Measurements from ENCODE around the gene ZNF845.

- TF ChIP-seq CTCF (IDR thresholded peaks at IDR 0.05 in 8 of 11, conservative IDR thresholded peaks at IDR 0.05 in 3 of 11): no peak
- no peak for TF ChIP-seq POLR2A (IDR thresholded peaks at IDR 0.05)
- no peak for TF ChIP-seq POLR2AphosphoS5 (IDR thresholded peaks at IDR 0.05)
Observed at GRCh38 chr19:53311897-53312296, 21.7 kb upstream of the ZNF845 start.
